Osteocyte (in vitro differentiated cells): ENCODE measurements around the gene TLCD5. TPM values are rescaled to one million over a fixed set of nuclear protein-coding genes. Genes with fewer than 3 reads are reported as not detected.

ENCODE experiments used
- DNase-seq: peaks from one replicate; pipeline ENCODE4 v3.0.0; 2021; ENCODE audit warnings: mixed read lengths; ENCODE audit not compliant: unreplicated experiment; ENCODE audit errors: extremely low spot score
- H3K27ac Mint-ChIP-seq: one replicate; pipeline ENCODE4 v1.8.0; 2021; ENCODE audit warnings: mild to moderate bottlenecking, mixed read lengths; ENCODE audit not compliant: unreplicated experiment
- H3K27me3 Mint-ChIP-seq: one replicate; pipeline ENCODE4 v1.8.0; 2021; ENCODE audit warnings: mixed read lengths; ENCODE audit not compliant: unreplicated experiment
- H3K36me3 Mint-ChIP-seq: one replicate; pipeline ENCODE4 v1.8.0; 2021; ENCODE audit warnings: mixed read lengths; ENCODE audit not compliant: unreplicated experiment
- H3K4me1 Mint-ChIP-seq: one replicate; pipeline ENCODE4 v1.8.0; 2021; ENCODE audit warnings: mixed read lengths; ENCODE audit not compliant: unreplicated experiment
- H3K4me3 Mint-ChIP-seq: one replicate; pipeline ENCODE4 v1.8.0; 2021; ENCODE audit warnings: mild to moderate bottlenecking, moderate library complexity, mixed read lengths; ENCODE audit not compliant: unreplicated experiment
- H3K9me3 Mint-ChIP-seq: one replicate; pipeline ENCODE4 v1.8.0; 2021; ENCODE audit warnings: mixed read lengths; ENCODE audit not compliant: unreplicated experiment
- CTCF ChIP-seq: fragments of 200-600 bp; sonication (generic); IDR thresholded peaks from 2 replicates; pipeline ENCODE4 v1.5.0; 2021; ENCODE audit warnings: antibody characterized with exemption, mild to moderate bottlenecking, moderate library complexity
- total RNA-seq: library from RNA; stranded (reverse); gene quantifications from 2 replicates; pipeline ENCODE4 v1.2.1, GENCODE V29; 2021

TLCD5 gene
- total RNA-seq, 1 donor from 2014 or later, result 11.6 TPM

GRCh38 chr11:120302001-120302805 lies 22.9 kb upstream of the TLCD5 start:
- H3K27ac Mint-ChIP-seq, result no peak overlapping the region
- no peaks in the 10 kb centered on the region for H3K36me3 Mint-ChIP-seq
- no peak for TF ChIP-seq CTCF
- H3K4me1 Mint-ChIP-seq, result peaks cover 6% of the 10 kb centered on the region
- H3K27me3 Mint-ChIP-seq, result peaks cover 22% of the 10 kb centered on the region
- DNase-seq, result no peak
- H3K4me3 Mint-ChIP-seq, result no peak overlapping the region
- H3K9me3 Mint-ChIP-seq, result no peaks in the 10 kb centered on the region

GRCh38 chr11:120303004-120303637 lies 22.0 kb upstream of the TLCD5 start:
- H3K27me3 Mint-ChIP-seq, result peaks cover 16% of the 10 kb centered on the region
- H3K27ac Mint-ChIP-seq, result no peak overlapping the region
- peak; percentile 89 for TF ChIP-seq CTCF
- no peak overlapping the region for H3K4me3 Mint-ChIP-seq
- no peak for DNase-seq
- no peaks in the 10 kb centered on the region for H3K9me3 Mint-ChIP-seq
- peaks cover 6% of the 10 kb centered on the region for H3K4me1 Mint-ChIP-seq
- H3K36me3 Mint-ChIP-seq, result no peaks in the 10 kb centered on the region

DNA sequence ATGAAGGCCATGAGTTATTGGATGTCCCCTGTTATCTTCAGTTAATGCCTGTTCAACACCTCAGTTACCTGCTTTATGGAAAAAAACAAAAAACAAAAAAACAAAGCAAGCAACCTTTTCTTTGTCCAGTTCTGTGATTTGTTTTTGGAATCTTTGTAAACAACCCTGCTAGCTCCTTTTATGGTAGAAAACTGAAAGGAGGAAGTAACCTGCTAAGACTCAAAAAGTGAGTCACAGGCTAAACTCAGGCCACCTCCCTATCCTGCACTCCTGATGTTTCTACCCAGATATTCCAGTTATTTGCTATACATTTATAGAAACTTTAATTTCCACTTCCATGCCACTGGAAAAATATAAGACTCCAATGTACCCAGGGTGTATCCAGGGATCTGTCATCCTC lies 20.6 kb upstream of the TLCD5 start:
- H3K27ac Mint-ChIP-seq, result no peak overlapping the region
- H3K27me3 Mint-ChIP-seq, result peaks cover 9% of the 10 kb centered on the region
- no peak for TF ChIP-seq CTCF
- H3K9me3 Mint-ChIP-seq, result no peaks in the 10 kb centered on the region
- H3K4me1 Mint-ChIP-seq, result peaks cover 6% of the 10 kb centered on the region
- H3K36me3 Mint-ChIP-seq, result no peaks in the 10 kb centered on the region
- no peak for DNase-seq
- no peak overlapping the region for H3K4me3 Mint-ChIP-seq

DNA sequence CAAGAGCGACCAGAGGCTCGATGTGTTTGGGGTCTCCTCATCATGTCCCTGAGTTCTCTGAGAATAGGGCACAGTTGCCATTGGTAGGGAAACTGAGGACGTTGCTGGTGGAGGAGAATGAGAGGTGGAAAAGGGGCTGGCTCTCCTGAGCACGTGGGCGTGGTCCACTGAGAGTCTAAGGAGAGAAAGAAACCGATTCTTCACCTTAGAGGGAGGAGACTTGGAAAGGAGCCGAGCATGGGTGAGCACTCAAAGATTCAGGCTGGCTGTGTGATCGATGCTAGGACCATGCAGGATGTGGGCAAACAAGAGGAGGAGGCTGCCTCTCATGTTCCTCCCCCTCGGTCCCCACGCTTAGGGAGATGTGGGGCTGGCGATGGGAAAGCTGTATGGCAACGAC lies 19.8 kb upstream of the TLCD5 start:
- no peak for DNase-seq
- no peak for TF ChIP-seq CTCF
- H3K4me3 Mint-ChIP-seq, result no peak overlapping the region
- H3K36me3 Mint-ChIP-seq, result no peaks in the 10 kb centered on the region
- no peaks in the 10 kb centered on the region for H3K9me3 Mint-ChIP-seq
- H3K27ac Mint-ChIP-seq, result no peak overlapping the region
- H3K4me1 Mint-ChIP-seq, result peaks cover 6% of the 10 kb centered on the region
- H3K27me3 Mint-ChIP-seq, result peaks cover 6% of the 10 kb centered on the region

GRCh38 chr11:120306519-120307242 lies 18.4 kb upstream of the TLCD5 start:
- Mint-ChIP-seq H3K27ac (no peak overlapping the region), H3K27me3 (peaks cover 5% of the 10 kb centered on the region)
- DNase-seq, result no peak

More at GRCh38 chr11:120306519-120307242, 18.4 kb upstream of the TLCD5 start:
- Mint-ChIP-seq H3K4me1 (peaks cover 6% of the 10 kb centered on the region), H3K36me3 (no peaks in the 10 kb centered on the region), H3K4me3 (no peak overlapping the region), H3K9me3 (no peaks in the 10 kb centered on the region)
- TF ChIP-seq CTCF, result peak; percentile 59
